Measurements from ENCODE around the gene ORMDL2.

ORMDL2 gene

DNA sequence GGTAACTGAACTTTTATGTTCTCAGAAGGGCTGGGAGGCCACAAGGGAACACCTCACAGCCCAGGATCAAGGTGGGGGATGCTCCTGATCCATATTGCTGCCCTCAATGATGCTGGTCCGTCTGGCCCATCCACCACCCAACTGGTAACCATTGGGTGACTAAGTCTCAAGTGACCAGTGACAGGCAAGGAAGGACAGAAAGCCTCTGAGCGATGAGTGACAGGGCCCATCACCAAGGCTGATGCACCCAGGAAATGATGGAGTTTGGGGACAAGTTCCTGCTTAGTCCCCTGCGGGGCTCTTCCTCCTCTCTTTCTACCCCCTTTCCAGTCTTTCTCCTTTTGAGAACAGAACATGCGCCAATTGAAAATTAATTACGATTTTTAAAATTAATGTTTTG, 27.5 kb downstream of the ORMDL2 start:
- H3K27ac ChIP-seq: no peak overlapping the region
- TF ChIP-seq, protein P1, sequence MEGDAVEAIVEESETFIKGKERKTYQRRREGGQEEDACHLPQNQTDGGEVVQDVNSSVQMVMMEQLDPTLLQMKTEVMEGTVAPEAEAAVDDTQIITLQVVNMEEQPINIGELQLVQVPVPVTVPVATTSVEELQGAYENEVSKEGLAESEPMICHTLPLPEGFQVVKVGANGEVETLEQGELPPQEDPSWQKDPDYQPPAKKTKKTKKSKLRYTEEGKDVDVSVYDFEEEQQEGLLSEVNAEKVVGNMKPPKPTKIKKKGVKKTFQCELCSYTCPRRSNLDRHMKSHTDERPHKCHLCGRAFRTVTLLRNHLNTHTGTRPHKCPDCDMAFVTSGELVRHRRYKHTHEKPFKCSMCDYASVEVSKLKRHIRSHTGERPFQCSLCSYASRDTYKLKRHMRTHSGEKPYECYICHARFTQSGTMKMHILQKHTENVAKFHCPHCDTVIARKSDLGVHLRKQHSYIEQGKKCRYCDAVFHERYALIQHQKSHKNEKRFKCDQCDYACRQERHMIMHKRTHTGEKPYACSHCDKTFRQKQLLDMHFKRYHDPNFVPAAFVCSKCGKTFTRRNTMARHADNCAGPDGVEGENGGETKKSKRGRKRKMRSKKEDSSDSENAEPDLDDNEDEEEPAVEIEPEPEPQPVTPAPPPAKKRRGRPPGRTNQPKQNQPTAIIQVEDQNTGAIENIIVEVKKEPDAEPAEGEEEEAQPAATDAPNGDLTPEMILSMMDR (IDR thresholded peaks at IDR 0.05): no peak
- TF ChIP-seq ZFX (IDR thresholded peaks at IDR 0.05; ENCODE audit: borderline replicate concordance): no peak

DNA sequence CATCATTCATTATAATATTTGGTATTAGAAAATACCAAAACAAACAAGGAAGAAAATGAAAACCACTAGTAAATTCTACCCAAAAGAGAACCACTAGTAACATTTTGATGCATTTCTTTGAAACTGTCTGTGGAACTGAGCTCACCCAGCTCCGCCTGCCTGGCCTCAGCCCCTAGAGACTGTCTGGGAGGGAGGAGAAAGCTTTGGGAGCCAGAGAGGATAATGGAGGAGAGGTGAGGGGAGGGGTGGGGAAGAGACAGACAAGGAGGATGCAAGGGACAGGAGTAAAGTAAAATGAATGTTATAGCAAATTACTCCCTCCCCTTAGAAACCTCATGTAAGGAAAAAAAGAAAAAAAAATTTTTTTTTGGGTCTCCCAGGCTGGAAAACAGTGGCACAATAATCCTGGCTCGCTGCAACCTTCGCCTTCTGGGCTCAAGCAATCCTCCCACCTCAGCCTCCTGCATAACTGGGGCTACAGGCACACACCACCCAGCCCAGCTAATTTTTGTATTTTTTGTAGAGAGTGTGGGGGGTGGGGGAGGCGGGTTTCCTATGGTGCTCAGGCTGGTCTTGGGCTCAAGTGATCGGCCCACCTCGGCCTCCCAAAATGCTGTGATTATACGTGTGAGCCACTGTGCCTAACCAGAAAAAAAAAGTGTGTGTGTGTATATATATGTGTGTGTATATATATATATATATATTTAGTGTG, 28.1 kb downstream of the ORMDL2 start:
- H3K27ac ChIP-seq: no peak overlapping the region
- TF ChIP-seq, protein P1 (IDR thresholded peaks at IDR 0.05): no peak
- no peak for TF ChIP-seq ZFX (IDR thresholded peaks at IDR 0.05; ENCODE audit: borderline replicate concordance)

DNA sequence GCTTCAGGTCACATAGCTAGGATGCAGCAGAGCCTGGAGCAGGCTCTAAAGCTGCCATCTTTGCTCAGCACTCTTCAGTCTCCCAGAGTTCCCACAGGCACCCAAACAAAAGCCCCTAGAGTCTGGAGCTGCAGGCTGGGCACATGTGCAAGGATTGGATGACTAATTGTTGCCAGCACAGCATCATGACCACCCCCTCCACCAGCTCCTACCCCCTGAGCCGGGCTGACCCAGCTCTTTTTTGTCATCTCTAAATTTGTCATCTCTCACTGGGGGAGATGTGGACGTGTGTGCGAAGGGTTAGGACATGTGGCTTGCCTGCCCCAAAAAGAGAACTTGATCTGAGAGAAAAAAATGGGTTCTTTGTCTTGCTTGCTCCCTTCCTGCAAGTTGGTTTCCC, 29.2 kb downstream of the ORMDL2 start:
- no peak overlapping the region for H3K27ac ChIP-seq
- TF ChIP-seq, protein P1 (IDR thresholded peaks at IDR 0.05): no peak

DNA sequence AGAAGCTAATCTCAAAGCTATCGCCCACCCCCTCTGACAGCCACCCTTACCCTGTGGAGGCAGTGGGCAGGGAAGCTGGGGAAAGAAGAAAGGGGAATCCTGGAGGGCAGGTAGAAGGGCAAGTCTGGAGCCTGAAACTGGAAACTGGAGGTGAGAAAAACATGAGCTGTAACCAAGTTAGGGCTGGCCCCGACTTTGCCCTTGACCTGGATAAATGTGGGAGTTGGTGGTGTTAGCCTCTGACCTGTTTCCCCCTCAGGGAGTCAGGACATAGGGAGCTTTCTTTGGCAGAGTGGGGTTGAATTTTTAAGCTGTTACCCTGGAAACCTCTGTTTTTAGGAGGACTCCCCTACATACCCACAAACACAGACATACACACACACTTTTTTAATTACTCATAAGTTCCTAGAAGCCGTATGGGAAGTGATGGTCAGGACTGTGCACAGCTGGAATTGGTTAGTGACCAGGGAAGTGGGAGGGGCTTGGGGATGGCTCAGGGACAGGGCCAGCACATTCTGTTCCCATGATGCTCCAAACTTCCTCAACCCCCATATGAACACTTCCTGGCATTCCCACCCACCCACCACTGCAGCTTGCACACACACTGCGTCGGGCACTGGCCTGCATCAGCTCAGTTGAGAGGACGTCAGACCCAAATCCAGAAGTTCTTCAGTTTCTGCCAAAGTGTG, 29.9 kb downstream of the ORMDL2 start:
- no peak for TF ChIP-seq ZFX (IDR thresholded peaks at IDR 0.05; ENCODE audit: borderline replicate concordance)
- TF ChIP-seq, protein P1 (IDR thresholded peaks at IDR 0.05): no peak
- H3K27ac ChIP-seq: no peak overlapping the region

DNA sequence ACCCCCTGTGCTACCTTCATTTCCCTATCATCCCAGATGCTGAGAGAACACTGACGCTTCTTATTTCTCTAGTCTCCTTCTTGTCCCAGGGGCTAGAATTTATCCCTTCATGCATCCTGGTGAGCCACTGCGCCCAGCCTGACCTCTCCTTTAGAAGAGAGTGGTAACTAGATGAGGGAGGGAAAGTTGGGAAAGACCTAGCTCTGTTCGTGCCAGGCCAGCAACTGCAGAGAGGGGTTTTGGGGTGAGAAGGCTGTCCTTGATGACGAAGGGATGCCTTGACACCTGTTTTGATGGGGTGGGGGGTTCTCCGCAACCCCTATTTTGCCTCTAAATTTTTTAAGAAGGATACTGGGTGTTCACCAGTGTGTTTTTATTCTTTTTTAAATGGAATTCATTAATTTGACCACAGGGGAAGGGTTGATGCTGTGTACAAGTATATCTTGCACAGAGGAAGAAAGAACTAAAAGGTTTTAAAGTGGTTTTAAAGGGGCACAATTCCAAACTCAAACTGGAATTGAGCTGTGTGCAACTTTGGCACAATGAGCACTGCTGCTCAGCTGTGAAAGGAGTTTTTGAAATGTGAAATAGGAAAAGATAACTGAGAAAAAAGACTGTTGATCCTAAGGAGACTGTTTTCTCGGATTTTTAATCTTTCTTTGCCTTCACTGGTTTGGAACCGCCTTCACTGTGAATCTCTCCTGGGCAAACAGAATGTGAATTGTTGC, 31.9 kb downstream of the ORMDL2 start:
- TF ChIP-seq, protein P1 (IDR thresholded peaks at IDR 0.05): no peak
- no peak for TF ChIP-seq ZFX (IDR thresholded peaks at IDR 0.05; ENCODE audit: borderline replicate concordance)
- H3K27ac ChIP-seq: no peak overlapping the region

DNA sequence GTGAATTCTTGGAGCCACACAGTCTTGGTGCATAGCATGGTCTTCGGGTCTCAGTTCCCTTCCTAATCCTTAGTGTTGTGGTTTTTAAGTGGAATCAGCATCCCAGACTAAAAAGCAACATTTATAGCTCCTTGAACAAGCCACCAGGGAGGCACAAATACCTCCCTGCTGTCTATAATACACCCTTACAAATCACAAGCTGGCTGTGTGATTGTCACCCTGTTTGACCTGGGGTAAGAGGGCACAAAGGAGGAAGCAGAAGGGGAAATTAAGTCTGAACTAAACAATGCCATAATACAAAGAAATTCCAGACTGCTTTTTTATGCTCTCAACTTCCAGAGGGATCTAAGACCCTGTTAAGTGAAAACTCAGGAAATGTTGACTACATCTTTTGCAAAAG, 32.6 kb downstream of the ORMDL2 start:
- no peak for TF ChIP-seq ZFX (IDR thresholded peaks at IDR 0.05; ENCODE audit: borderline replicate concordance)
- TF ChIP-seq, protein P1 (IDR thresholded peaks at IDR 0.05): no peak
- H3K27ac ChIP-seq: no peak overlapping the region

DNA sequence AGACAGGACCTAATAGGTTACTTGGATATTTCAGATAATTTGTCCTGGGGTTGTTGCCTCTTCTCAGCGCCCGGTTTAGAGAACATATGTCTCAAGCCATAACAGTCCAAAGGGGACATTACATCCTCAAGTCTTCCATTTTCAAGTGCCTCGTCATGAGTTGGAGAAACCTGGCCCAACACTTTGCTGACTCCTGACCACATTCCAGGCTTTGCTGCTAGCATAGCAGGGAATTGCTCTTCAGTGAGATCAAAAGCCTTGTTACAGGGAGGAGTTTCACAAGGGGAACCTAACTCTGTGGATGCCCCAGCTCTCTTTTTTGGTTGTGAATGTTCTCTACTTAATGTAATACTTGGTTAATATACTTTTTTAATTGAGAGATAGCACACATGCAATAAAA, 33.1 kb downstream of the ORMDL2 start:
- no peak overlapping the region for H3K27ac ChIP-seq
- TF ChIP-seq ZFX (IDR thresholded peaks at IDR 0.05; ENCODE audit: borderline replicate concordance): no peak
- TF ChIP-seq, protein P1 (IDR thresholded peaks at IDR 0.05): no peak
